ENCODE measurements around the gene IMMT.
A peak's percentile ranks its signal among the peaks of the same experiment; 100 is the strongest.

The IMMT gene

DNA sequence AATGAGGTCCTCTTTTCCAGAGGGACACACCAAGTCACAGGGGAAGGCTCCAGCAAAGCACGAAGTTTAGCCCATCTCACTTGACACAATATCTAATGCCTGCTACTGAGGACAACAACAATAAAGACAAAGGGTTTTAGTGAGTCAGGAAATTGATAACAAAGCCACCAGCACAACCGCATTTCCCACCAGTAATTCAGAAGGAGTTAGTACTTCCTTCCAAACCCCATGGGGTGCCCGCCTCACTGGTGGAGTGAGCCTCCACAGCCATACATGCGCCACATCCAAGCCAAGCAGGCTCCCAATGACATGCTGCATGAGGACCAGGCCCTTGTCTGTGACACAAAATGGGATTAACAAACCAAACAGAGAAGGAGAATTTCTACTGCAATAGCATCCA lies 44.1 kb upstream of the IMMT start:
- in situ Hi-C loops (cut with MboI; ENCODE audit: low sequenced_read_pairs, unreplicated experiment), result no loop called here
- TF ChIP-seq, protein P1, sequence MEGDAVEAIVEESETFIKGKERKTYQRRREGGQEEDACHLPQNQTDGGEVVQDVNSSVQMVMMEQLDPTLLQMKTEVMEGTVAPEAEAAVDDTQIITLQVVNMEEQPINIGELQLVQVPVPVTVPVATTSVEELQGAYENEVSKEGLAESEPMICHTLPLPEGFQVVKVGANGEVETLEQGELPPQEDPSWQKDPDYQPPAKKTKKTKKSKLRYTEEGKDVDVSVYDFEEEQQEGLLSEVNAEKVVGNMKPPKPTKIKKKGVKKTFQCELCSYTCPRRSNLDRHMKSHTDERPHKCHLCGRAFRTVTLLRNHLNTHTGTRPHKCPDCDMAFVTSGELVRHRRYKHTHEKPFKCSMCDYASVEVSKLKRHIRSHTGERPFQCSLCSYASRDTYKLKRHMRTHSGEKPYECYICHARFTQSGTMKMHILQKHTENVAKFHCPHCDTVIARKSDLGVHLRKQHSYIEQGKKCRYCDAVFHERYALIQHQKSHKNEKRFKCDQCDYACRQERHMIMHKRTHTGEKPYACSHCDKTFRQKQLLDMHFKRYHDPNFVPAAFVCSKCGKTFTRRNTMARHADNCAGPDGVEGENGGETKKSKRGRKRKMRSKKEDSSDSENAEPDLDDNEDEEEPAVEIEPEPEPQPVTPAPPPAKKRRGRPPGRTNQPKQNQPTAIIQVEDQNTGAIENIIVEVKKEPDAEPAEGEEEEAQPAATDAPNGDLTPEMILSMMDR (IDR thresholded peaks at IDR 0.05; ENCODE audit: borderline replicate concordance, control extremely low read depth, extremely low read depth, insufficient read depth, missing control alignments), result no peak
- DNase-seq (ENCODE audit: low spot score), result no peak

DNA sequence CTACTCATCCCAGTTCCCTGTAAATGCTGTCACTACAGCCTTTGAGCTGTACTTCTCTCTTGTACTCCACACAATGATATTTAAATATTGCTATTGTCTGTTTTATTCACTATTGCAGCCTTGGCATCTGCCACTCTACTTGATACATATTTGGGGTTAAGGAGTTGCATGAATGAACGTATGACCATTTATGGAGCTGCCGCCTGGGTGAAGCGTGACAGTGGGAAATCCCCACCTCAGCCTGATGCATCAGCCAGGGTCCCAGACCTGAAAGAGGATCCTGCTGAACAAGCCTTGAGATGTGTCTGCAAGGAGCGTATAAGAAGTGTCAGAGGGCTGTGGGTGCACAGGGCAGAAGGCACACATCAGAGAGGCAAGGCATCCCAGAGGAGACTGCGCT lies 43.1 kb upstream of the IMMT start:
- TF ChIP-seq, protein P1 (IDR thresholded peaks at IDR 0.05; ENCODE audit: borderline replicate concordance, control extremely low read depth, extremely low read depth, insufficient read depth, missing control alignments), result no peak
- DNase-seq (ENCODE audit: low spot score), result peak; percentile 76
- in situ Hi-C loops (cut with MboI; ENCODE audit: low sequenced_read_pairs, unreplicated experiment), result no loop called here

DNA sequence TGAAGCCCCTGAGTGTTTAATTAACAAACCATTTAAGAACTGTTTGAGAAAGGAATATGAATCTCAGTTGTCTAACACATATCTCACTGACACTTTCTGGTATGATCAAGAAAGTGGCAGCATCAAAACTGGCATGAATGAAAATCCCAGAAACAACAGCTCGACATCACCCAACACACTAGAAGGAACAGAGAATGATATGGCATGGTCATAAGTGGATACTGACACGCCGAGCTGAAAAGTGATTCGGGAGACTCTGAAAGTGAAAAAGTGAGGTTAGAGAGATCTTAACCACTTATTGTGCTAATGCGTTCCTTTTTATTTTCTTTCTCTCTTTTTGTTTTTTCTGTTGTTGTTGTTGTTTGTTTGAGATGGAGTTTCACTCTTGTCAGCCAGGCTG lies 41.9 kb upstream of the IMMT start:
- in situ Hi-C loops (cut with MboI; ENCODE audit: low sequenced_read_pairs, unreplicated experiment), result no loop called here
- DNase-seq (ENCODE audit: low spot score), result no peak
- TF ChIP-seq, protein P1 (IDR thresholded peaks at IDR 0.05; ENCODE audit: borderline replicate concordance, control extremely low read depth, extremely low read depth, insufficient read depth, missing control alignments), result no peak

DNA sequence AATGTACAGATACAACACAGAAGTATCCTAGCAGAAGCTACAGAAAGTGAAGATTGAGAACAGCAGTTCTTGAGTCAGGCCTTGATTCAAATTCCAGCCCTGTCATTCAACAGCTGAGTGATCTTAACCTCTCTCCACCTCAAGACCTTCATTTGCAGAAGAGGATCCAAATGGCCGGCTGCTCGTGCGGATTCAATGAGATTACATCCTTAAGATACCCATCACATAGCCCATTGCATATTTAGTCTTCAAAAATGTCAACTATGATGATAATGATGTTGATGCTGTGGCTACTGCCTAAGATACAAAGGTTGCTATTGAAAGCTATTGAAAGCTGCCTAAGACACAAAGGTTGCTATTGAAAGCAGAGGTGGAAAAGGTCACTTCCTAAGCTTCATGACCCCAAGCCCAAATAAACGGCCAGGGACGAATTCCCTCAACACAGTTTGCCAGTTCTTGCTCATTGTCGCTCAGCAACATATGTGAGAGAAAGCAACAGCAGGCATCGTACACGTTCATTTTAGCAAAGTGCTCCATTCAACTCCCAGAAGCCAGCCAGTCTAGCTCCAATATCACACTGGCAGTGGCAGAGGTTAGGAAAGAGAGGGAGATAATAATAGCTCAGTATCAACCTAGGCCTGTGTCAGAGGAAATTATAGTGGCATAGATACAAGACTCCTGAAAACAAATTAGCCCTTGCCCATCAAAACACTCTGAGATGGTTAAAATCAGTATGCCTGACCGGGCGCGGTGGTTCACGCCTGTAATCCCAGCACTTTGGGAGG lies 40.1 kb upstream of the IMMT start:
- no peak for DNase-seq (ENCODE audit: low spot score)
- TF ChIP-seq, protein P1 (IDR thresholded peaks at IDR 0.05; ENCODE audit: borderline replicate concordance, control extremely low read depth, extremely low read depth, insufficient read depth, missing control alignments), result no peak
- in situ Hi-C loops (cut with MboI; ENCODE audit: low sequenced_read_pairs, unreplicated experiment), result no loop called here

DNA sequence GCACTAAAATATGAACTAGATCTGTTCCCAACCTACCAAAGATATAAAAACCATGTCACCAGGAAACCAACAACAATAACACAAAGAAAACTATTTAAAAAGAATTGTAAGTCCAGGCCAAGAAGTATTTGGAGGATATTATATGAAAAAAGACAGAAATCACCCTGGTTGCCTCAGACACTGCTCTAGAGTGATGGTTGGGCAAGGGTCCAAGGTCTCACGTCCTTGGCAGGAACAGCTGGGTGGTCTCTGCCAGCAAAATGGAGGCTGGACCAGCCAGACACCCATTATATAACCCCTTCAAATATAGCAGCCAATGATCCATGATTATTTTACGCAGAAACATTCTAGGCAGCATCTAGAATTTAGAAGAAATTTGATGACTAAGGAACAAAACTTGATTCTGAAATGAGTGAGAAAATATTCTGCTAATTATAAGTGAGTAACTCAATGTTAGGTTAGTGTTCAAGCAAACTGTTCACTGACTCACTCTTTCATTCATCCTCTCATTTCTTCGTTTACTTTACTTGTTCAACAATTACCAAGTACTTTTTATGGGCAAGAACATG lies 39.4 kb upstream of the IMMT start:
- TF ChIP-seq, protein P1 (IDR thresholded peaks at IDR 0.05; ENCODE audit: borderline replicate concordance, control extremely low read depth, extremely low read depth, insufficient read depth, missing control alignments), result no peak
- in situ Hi-C loops (cut with MboI; ENCODE audit: low sequenced_read_pairs, unreplicated experiment), result no loop called here
- no peak for DNase-seq (ENCODE audit: low spot score)

DNA sequence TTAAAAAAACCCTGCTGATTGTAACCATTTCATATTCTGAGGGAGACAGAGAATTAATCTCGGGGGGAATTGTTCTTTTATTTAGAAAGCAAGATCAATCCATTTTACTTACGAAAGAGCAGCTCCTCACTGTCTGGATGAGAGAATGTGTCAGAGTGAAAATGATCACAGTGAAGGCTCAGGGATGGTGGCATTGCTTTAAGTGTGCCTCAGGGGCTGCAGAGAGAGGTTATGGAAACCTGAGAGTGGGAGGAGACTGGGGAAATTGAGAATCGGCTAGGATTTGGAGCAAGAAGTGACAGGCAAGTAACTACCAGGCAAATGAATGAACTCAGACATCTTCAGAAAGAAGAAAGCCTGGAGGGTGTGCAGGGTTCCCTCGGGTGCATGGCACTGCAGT lies 38.2 kb upstream of the IMMT start:
- TF ChIP-seq, protein P1 (IDR thresholded peaks at IDR 0.05; ENCODE audit: borderline replicate concordance, control extremely low read depth, extremely low read depth, insufficient read depth, missing control alignments), result no peak
- in situ Hi-C loops (cut with MboI; ENCODE audit: low sequenced_read_pairs, unreplicated experiment), result no loop called here
- DNase-seq (ENCODE audit: low spot score), result no peak

All from GM13976 (cell line).